Smooth muscle cell (in vitro differentiated cells): Measurements from ENCODE around the gene CIT. TPM values are rescaled to one million over a fixed set of nuclear protein-coding genes. Genes with fewer than 3 reads are reported as not detected.

Source experiments
- DNase-seq: peaks from one replicate; lab custom pipeline; 2025; ENCODE audit not compliant: unreplicated experiment; lab: John Stamatoyannopoulos, UW
- H2AFZ ChIP-seq: fragments of 200-600 bp; sonication (generic); 2 replicates; pipeline ENCODE4 v1.6.0; 2016; ENCODE audit warnings: antibody characterized with exemption, low read depth, mild to moderate bottlenecking
- H3F3A ChIP-seq: fragments of 200-600 bp; sonication (generic); 2 replicates; pipeline ENCODE4 v1.6.0; 2017; ENCODE audit warnings: antibody characterized with exemption, low read depth
- H3K27ac ChIP-seq: fragments of 200-600 bp; sonication (generic); 2 replicates; pipeline ENCODE4 v1.5.1; 2016; ENCODE audit warnings: low read depth, mild to moderate bottlenecking
- H3K27me3 ChIP-seq: fragments of 200-600 bp; sonication (generic); 2 replicates; pipeline ENCODE4 v1.6.1; 2016; ENCODE audit warnings: low read depth, mild to moderate bottlenecking
- H3K36me3 ChIP-seq: fragments of 200-600 bp; sonication (generic); 2 replicates; pipeline ENCODE4 v1.5.1; 2016; ENCODE audit warnings: low read depth
- H3K4me1 ChIP-seq: fragments of 200-600 bp; sonication (generic); 2 replicates; pipeline ENCODE4 v1.5.1; 2016; ENCODE audit warnings: low read depth
- H3K4me2 ChIP-seq: fragments of 200-600 bp; sonication (generic); 2 replicates; pipeline ENCODE4 v1.6.0; 2016; ENCODE audit warnings: mild to moderate bottlenecking
- H3K4me3 ChIP-seq: fragments of 200-600 bp; sonication (generic); 2 replicates; pipeline ENCODE4 v1.5.1; 2016; ENCODE audit warnings: mild to moderate bottlenecking
- H3K79me2 ChIP-seq: fragments of 200-600 bp; sonication (generic); 2 replicates; pipeline ENCODE4 v1.6.0; 2016; ENCODE audit warnings: low read depth, mild to moderate bottlenecking
- H3K9ac ChIP-seq: fragments of 200-600 bp; sonication (generic); 2 replicates; pipeline ENCODE4 v1.6.0; 2016; ENCODE audit warnings: low read depth
- H3K9me3 ChIP-seq: fragments of 200-600 bp; sonication (generic); replicated peaks from 2 replicates; pipeline ENCODE4 v1.5.1; 2016; ENCODE audit warnings: low read depth
- H4K20me1 ChIP-seq: fragments of 200-600 bp; sonication (generic); 2 replicates; pipeline ENCODE4 v1.6.0; 2016; ENCODE audit warnings: low read depth
- CTCF ChIP-seq: fragments of 200-600 bp; sonication (generic); IDR thresholded peaks from 2 replicates; pipeline ENCODE4 v1.5.1; 2017; ENCODE audit warnings: borderline replicate concordance, mild to moderate bottlenecking, antibody characterized with exemption; ENCODE audit not compliant: insufficient read depth, poor library complexity, severe bottlenecking
- WGBS: methylation state at CpG from one replicate; pipeline ENCODE4 v1.1.7; 2016; ENCODE audit warnings: low lambda C conversion rate; 5-methylcytosine and 5-hydroxymethylcytosine counted together
- polyA plus RNA-seq: library from polyadenylated mRNA; unstranded; fragments of >200 nt; fragmentation: Nextera tagmentation; extraction: Ambion mirVana; gene quantifications from 2 replicates; pipeline ENCODE4 v1.2.1, GENCODE V29; 2016
- total RNA-seq: library from RNA; depleted of rRNA; stranded (reverse); fragments of >200 nt; gene quantifications from 2 replicates; pipeline ENCODE4 v1.2.3, GENCODE V29; 2014

Gene CIT
- total and polyA plus RNA-seq, 2 experiments from 2014 or later = 3.2 to 9.1 TPM

- Histone ChIP-seq H3K4me2 (no peak overlapping the region), H2AFZ (no peak overlapping the region), H3K36me3 (no peaks in the 10 kb centered on the region), H3K27me3 (no peaks in the 10 kb centered on the region), H3K27ac (no peak overlapping the region), H3K9me3 (no peaks in the 10 kb centered on the region), H3F3A (no peaks in the 10 kb centered on the region), H3K4me3 (no peak overlapping the region), H4K20me1 (no peaks in the 10 kb centered on the region), H3K9ac (no peak overlapping the region), H3K79me2 (no peaks in the 10 kb centered on the region), H3K4me1 (no peaks in the 10 kb centered on the region)
- no peak for DNase-seq
- no peak for TF ChIP-seq CTCF
- WGBS = 95% methylated on average over 6 of the region's 6 CpGs
These were observed 93.3 kb downstream of the CIT start for GRCh38 chr12:119783787-119784186.

- DNase-seq = no peak
- Histone ChIP-seq H3K36me3 (no peaks in the 10 kb centered on the region), H3K27ac (no peak overlapping the region), H2AFZ (no peak overlapping the region), H3K79me2 (no peaks in the 10 kb centered on the region), H3K9me3 (no peaks in the 10 kb centered on the region), H3K9ac (no peak overlapping the region), H3K4me1 (no peaks in the 10 kb centered on the region), H4K20me1 (no peaks in the 10 kb centered on the region), H3K4me3 (no peak overlapping the region), H3F3A (no peaks in the 10 kb centered on the region), H3K4me2 (no peak overlapping the region), H3K27me3 (no peaks in the 10 kb centered on the region)
- 100% methylated on average over 2 of the region's 2 CpGs for WGBS
- TF ChIP-seq CTCF = no peak
These were observed 95.3 kb downstream of the CIT start for GRCh38 chr12:119781804-119782203.

GRCh38 chr12:119780786-119781434 lies 96.2 kb downstream of the CIT start:
- H3K4me2 ChIP-seq = peak overlapping the region; percentile 58
- no peak overlapping the region for H3K9ac ChIP-seq
- H3K4me1 ChIP-seq = no peaks in the 10 kb centered on the region
- H3K27me3 ChIP-seq = no peaks in the 10 kb centered on the region
- H3F3A ChIP-seq = no peaks in the 10 kb centered on the region
- no peaks in the 10 kb centered on the region for H4K20me1 ChIP-seq
- H3K79me2 ChIP-seq = no peaks in the 10 kb centered on the region
- H3K36me3 ChIP-seq = no peaks in the 10 kb centered on the region
- peak; percentile 85 for TF ChIP-seq CTCF
- no peak overlapping the region for H2AFZ ChIP-seq
- H3K4me3 ChIP-seq = peak overlapping the region; percentile 35
- no peak overlapping the region for H3K27ac ChIP-seq
- no peaks in the 10 kb centered on the region for H3K9me3 ChIP-seq
- DNase-seq = no peak
- 48% methylated on average over 8 of the region's 8 CpGs for WGBS

GRCh38 chr12:119775246-119775895 lies 101.7 kb downstream of the CIT start:
- H3K27ac ChIP-seq = no peak overlapping the region
- no peak overlapping the region for H3K9ac ChIP-seq
- no peak overlapping the region for H2AFZ ChIP-seq
- no peaks in the 10 kb centered on the region for H3K79me2 ChIP-seq
- no peaks in the 10 kb centered on the region for H3F3A ChIP-seq
- no peak for DNase-seq
- H3K9me3 ChIP-seq = no peaks in the 10 kb centered on the region
- no peaks in the 10 kb centered on the region for H4K20me1 ChIP-seq
- no peak overlapping the region for H3K4me2 ChIP-seq
- no peaks in the 10 kb centered on the region for H3K27me3 ChIP-seq
- TF ChIP-seq CTCF = no peak
- H3K36me3 ChIP-seq = no peaks in the 10 kb centered on the region
- no peak overlapping the region for H3K4me3 ChIP-seq
- H3K4me1 ChIP-seq = no peaks in the 10 kb centered on the region
- WGBS = 90% methylated on average over 7 of the region's 7 CpGs
